Gastrocnemius medialis (tissue), 4 donors: Measurements from ENCODE around the gene FGF1. TPM values are rescaled to one million over a fixed set of nuclear protein-coding genes. Genes with fewer than 3 reads are reported as not detected.

ENCODE experiments used
- ATAC-seq, 2 donors: fragments of 150-250 bp; one replicate each; pipeline ENCODE4 v1.9.1; 2016
- DNase-seq, 2 donors: peaks; one replicate each; pipeline ENCODE4 v3.0.0-alpha.2; 2019
- H3K27ac ChIP-seq, 4 donors: fragments of 200-600 bp; sonication (generic); 1 replicate in 1 of 4; 2 replicates in 3 of 4; pipeline ENCODE4 v1.5.1; 2016 to 2018; ENCODE audit warnings: mild to moderate bottlenecking in 2 of 4, moderate library complexity in 1 of 4
- H3K27me3 ChIP-seq, 3 donors: fragments of 200-600 bp; sonication (generic) in 2 of 3; 1 replicate in 1 of 3; 2 replicates in 2 of 3; pipeline versions ENCODE4 v1.5.1 to v1.6.0; 2016 to 2019; ENCODE audit warnings: mild to moderate bottlenecking in 1 of 3, moderate library complexity in 1 of 3
- H3K36me3 ChIP-seq, 2 donors: fragments of 200-600 bp; sonication (generic) in 1 of 2; one replicate each; pipeline ENCODE4 v1.5.1; 2017 to 2018
- H3K4me1 ChIP-seq, 2 donors: fragments of 200-600 bp; sonication (generic) in 1 of 2; one replicate each; pipeline ENCODE4 v1.5.1; 2016 to 2017; ENCODE audit warnings: mild to moderate bottlenecking in 2 of 2
- H3K4me3 ChIP-seq, 4 donors: fragments of 200-600 bp; sonication (generic) in 3 of 4; 1 replicate in 1 of 4; 2 replicates in 3 of 4; pipeline ENCODE4 v1.5.1; 2016 to 2019; ENCODE audit warnings: mild to moderate bottlenecking in 2 of 4
- H3K9me3 ChIP-seq, 3 donors: fragments of 200-600 bp; sonication (generic) in 2 of 3; 1 replicate in 1 of 3; 2 replicates in 2 of 3; pipeline ENCODE4 v1.5.1; 2016 to 2019
- CTCF ChIP-seq, 5 experiments: fragments of 450-650 bp in 3 of 5; fragments of 200-600 bp in 2 of 5; sonication (generic) in 2 of 5; IDR thresholded peaks in 4 of 5; conservative IDR thresholded peaks in 1 of 5; 1 replicate in 4 of 5; 2 replicates in 1 of 5; pipeline ENCODE4 v1.5.1; 2016 to 2019; ENCODE audit warnings: antibody characterized with exemption in 5 of 5, mild to moderate bottlenecking in 3 of 5, moderate library complexity in 3 of 5
- POLR2A ChIP-seq, 2 donors: fragments of 450-650 bp; IDR thresholded peaks; one replicate each; pipeline ENCODE4 v1.6.1; 2017; ENCODE audit warnings: antibody characterized with exemption in 2 of 2, mild to moderate bottlenecking in 2 of 2, moderate library complexity in 2 of 2
- in situ Hi-C, 4 donors: fragments of 200-750 bp; cut with MboI; loops; one replicate each; pipeline versions ENCODE4 v1.15.0 to v1.8.0; 2017; ENCODE audit warnings: low sequenced_read_pairs in 4 of 4
- intact Hi-C: fragments of 100-400 bp; cut with DNase I; formaldehyde crosslinking; loops from one replicate; pipeline ENCODE4 v1.15.1; 2023; ENCODE audit warnings: low total_unique reads
- total RNA-seq, 4 donors: library from RNA; depleted of rRNA; stranded (reverse); fragments of >200 nt; gene quantifications; one replicate each; pipeline versions ENCODE4 v1.1.0 to v1.2.3, GENCODE V29; 2016

FGF1 gene
- total RNA-seq, 4 donors from 2014 or later = 0.41 to 2.1 (median 1.2) TPM

- no peak overlapping the region for H3K4me3 ChIP-seq
- peak overlapping the region; percentile 62 to 84 (median 75) for H3K27ac ChIP-seq
- no peaks in the 10 kb centered on the region for H3K36me3 ChIP-seq
- H3K9me3 ChIP-seq = no peaks in the 10 kb centered on the region
- TF ChIP-seq CTCF (IDR thresholded peaks at IDR 0.05 in 4 of 5, conservative IDR thresholded peaks at IDR 0.05 in 1 of 5) = peak; percentile 93 to 97 (median 96)
- no peak for TF ChIP-seq POLR2A (IDR thresholded peaks at IDR 0.05)
- ATAC-seq (peak; percentile 79 to 89), DNase-seq (peak; percentile 66 to 82)
- H3K27me3 ChIP-seq = no peaks in the 10 kb centered on the region
- intact Hi-C loops = loop anchor here (1.0 to 5.0 kb wide), 3 partner anchors 44 to 707 kb away; no protein-coding TSS in a partner anchor
- in situ Hi-C loops = loop anchor here in 3 of 4 donors (5.0 to 25.0 kb wide), 2 partner anchors 42 to 537 kb away; no protein-coding TSS in a partner anchor
- peaks cover 33 to 34% of the 10 kb centered on the region in 2 donors for H3K4me1 ChIP-seq
These were observed 13.4 kb upstream of the FGF1 start for GRCh38 chr5:142699184-142699720.

GRCh38 chr5:142698447-142699183 lies 12.7 kb upstream of the FGF1 start:
- Histone ChIP-seq H3K9me3 (no peaks in the 10 kb centered on the region), H3K36me3 (no peaks in the 10 kb centered on the region), H3K27ac (peak overlapping the region; percentile 62 to 84 (median 75)), H3K4me1 (peaks cover 33 to 34% of the 10 kb centered on the region in 2 donors), H3K4me3 (no peak overlapping the region), H3K27me3 (no peaks in the 10 kb centered on the region)
- intact Hi-C loops (loop anchor here (1.0 to 5.0 kb wide), 3 partner anchors 43 to 706 kb away; no protein-coding TSS in a partner anchor), in situ Hi-C loops (loop anchor here in 3 of 4 donors (5.0 to 25.0 kb wide), 2 partner anchors 41 to 536 kb away; no protein-coding TSS in a partner anchor)
- ATAC-seq (no peak), DNase-seq (no peak)
- no peak for TF ChIP-seq POLR2A (IDR thresholded peaks at IDR 0.05)

GRCh38 chr5:142697356-142698255 lies 11.7 kb upstream of the FGF1 start:
- peak; percentile 73 to 87 for ATAC-seq
- Histone ChIP-seq H3K36me3 (no peaks in the 10 kb centered on the region), H3K9me3 (no peaks in the 10 kb centered on the region), H3K4me3 (peak overlapping the region in 2 of 4 donors; percentile 0 to 11), H3K4me1 (peaks cover 33 to 34% of the 10 kb centered on the region in 2 donors), H3K27me3 (no peaks in the 10 kb centered on the region), H3K27ac (peak overlapping the region; percentile 62 to 84 (median 75))
- intact Hi-C loops = loop anchor here (5.0 kb wide), 1 partner anchor 705 kb away; no protein-coding TSS in a partner anchor
- DNase-seq = peak; percentile 61 to 69
- TF ChIP-seq CTCF (IDR thresholded peaks at IDR 0.05 in 4 of 5, conservative IDR thresholded peaks at IDR 0.05 in 1 of 5) (no peak), POLR2A (IDR thresholded peaks at IDR 0.05) (no peak)
- in situ Hi-C loops = loop anchor here in 3 of 4 donors (5.0 to 25.0 kb wide), 2 partner anchors 40 to 535 kb away; no protein-coding TSS in a partner anchor

- in situ Hi-C loops = loop anchor here in 3 of 4 donors (5.0 to 25.0 kb wide), 2 partner anchors 39 to 534 kb away; no protein-coding TSS in a partner anchor
- Histone ChIP-seq H3K27ac (peak overlapping the region in 2 of 4 donors; percentile 76 to 84), H3K4me1 (peaks cover 33 to 34% of the 10 kb centered on the region in 2 donors), H3K27me3 (no peaks in the 10 kb centered on the region), H3K36me3 (no peaks in the 10 kb centered on the region), H3K4me3 (no peak overlapping the region), H3K9me3 (no peaks in the 10 kb centered on the region)
- no peak for TF ChIP-seq CTCF (IDR thresholded peaks at IDR 0.05 in 4 of 5, conservative IDR thresholded peaks at IDR 0.05 in 1 of 5)
- TF ChIP-seq POLR2A (IDR thresholded peaks at IDR 0.05) = no peak
- ATAC-seq (no peak), DNase-seq (no peak)
- intact Hi-C loops = loop anchor here (5.0 kb wide), 1 partner anchor 704 kb away; no protein-coding TSS in a partner anchor
These were observed 10.5 kb upstream of the FGF1 start for GRCh38 chr5:142696379-142696778.
